ENCODE data around the gene PBX2.

DNA sequence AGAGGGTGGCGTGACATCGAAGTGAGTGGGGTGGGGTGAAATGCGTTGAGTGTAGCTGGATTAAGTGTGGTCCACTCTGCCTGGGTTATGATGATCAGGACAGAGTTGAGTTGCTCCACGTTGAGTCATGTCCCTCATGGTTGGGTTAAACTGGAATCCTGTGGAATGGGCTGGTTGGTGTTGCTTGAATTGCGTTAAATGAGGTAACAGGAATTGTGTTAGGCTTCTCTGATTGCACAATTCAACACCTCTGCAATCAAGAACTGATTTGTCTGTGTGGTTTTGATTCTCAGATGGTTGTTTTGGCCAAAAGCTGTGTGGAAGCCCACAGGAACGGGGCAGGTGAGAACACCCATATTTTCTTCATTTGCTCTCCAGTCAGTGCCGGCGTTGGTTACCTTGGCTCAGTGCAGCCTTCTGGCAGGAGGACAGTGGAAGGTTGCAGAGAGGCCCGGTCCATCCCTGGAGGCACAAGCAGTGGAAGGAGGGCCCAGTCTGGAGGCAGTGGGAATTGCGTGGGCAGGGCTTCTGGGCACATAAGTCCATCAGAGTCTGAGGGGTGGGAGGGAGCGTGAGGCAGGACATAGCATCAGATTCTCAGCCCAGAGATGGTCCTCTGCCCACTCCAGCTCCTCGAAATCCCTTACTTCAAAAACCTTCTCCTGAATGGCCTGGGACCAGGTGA lies 22.2 kb upstream of the PBX2 start:
- TF ChIP-seq, protein P1, sequence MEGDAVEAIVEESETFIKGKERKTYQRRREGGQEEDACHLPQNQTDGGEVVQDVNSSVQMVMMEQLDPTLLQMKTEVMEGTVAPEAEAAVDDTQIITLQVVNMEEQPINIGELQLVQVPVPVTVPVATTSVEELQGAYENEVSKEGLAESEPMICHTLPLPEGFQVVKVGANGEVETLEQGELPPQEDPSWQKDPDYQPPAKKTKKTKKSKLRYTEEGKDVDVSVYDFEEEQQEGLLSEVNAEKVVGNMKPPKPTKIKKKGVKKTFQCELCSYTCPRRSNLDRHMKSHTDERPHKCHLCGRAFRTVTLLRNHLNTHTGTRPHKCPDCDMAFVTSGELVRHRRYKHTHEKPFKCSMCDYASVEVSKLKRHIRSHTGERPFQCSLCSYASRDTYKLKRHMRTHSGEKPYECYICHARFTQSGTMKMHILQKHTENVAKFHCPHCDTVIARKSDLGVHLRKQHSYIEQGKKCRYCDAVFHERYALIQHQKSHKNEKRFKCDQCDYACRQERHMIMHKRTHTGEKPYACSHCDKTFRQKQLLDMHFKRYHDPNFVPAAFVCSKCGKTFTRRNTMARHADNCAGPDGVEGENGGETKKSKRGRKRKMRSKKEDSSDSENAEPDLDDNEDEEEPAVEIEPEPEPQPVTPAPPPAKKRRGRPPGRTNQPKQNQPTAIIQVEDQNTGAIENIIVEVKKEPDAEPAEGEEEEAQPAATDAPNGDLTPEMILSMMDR (IDR thresholded peaks at IDR 0.05): no peak
- no peak for TF ChIP-seq POLR2A (IDR thresholded peaks at IDR 0.05)

Data from lower leg skin (tissue), 3 donors.